Stimulated activated naive CD4-positive, alpha-beta T cell (primary cell): ENCODE results near the gene C15orf39.

ENCODE experiments used
- DNase-seq, 6 experiments: peaks; one replicate each; lab custom pipeline; 2025; lab: John Stamatoyannopoulos, UW

Gene C15orf39

DNA sequence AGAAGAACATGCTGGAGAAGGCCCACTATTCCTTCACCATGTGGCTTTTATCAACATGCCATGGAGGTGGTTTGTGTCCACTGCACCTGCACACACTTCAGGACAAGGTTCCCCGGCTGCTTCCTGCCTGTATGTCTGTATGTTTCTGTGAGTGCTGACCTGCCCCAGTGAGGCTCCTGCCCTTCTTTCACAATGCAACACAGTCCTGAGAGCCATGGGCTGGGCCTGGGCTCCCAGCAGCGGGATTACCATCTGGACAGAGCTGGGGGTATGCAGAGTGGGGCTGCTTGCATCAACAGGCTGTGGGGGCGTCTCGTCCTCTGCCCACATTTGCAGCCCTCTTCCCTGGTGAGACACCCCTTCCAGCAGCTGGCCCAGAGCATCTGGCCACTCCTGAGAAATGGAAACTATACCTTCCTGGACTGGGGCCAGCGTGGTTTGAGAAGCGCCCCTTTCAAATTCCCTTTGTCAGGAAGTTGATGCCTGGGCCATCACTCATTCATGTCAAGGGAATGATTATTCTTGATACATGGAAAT lies 29.3 kb upstream of the C15orf39 start:
- no peak for DNase-seq

- no peak for DNase-seq
These were observed 27.6 kb upstream of the C15orf39 start for GRCh38 chr15:75174102-75174501.

DNA sequence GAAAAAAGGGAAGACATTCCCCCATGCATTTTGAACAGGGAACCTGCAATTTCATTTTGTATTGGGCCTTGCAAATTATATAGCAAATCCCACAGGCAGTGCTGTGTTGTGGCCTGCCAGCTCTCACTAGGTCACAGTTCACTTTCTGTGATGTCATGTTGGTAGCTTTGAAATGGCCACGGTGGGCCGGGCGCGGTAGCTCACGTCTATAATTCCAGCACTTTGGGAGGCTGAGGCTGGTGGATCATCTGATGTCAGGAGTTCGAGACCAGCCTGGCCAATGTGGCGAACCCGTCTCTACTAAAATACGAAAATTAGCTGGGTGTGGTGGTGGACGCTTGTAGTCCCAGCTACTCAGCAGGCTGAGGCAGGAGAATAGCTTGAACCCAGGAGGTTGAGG lies 27.0 kb upstream of the C15orf39 start:
- no peak for DNase-seq

DNA sequence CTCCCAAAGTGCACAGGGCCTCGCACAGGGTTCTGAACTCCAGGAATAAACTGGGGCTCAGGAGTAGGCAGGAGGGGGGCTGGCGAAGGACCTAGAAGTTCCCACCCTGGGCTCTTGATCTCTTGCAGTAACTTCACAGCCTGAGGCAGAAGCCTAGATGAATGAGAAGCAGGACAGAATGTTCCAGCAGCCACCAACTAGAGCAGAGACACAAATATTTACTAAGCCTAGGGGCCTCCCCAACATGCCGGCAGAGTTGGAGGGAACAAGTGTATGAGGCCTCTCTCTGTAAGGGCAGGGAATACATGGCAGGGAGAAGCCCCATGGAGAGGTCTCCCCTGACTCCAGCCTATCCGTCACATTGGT lies 25.3 kb upstream of the C15orf39 start:
- no peak for DNase-seq

- no peak for DNase-seq
These were observed 24.2 kb upstream of the C15orf39 start for GRCh38 chr15:75177360-75178071.

GRCh38 chr15:75178171-75178937 lies 23.3 kb upstream of the C15orf39 start:
- DNase-seq: no peak

DNA sequence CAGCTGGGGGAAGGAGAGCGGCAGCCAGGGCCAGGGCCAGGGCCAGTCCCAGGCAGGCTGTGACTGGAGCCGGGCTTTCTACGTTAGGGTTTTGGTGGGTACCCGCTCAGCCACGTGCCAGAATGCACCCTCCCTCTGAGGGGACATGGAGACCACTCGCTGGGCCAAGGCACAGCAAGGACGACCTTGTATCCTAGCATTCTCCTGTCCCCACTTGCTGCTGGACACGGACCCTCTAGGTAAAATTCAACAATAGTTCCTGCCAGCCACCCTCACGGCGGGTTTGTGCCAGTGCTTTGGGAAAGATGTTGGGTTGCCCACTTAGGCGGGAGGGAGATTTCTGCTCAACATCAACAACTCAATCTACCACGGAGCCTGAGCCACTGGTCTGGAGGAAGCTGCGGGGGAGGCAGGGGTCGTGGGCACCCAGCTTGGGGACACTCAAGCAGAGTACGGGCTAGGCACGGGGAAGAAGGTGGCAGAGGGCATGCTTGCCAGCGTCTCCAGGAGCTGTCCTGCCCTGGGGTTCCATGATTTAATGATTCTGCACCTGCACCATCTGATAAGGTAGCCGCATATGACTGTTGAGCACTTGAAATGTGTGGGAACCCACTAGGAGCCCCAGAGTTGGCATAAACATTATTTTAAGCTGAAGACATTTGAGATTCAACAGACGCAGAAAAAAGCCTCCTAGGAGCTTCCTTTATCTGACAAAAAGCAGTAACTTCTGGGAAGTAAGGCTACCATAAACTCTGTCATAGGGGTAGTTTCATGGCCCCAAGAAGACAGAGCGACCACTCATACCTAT lies 22.5 kb upstream of the C15orf39 start:
- DNase-seq: no peak

DNA sequence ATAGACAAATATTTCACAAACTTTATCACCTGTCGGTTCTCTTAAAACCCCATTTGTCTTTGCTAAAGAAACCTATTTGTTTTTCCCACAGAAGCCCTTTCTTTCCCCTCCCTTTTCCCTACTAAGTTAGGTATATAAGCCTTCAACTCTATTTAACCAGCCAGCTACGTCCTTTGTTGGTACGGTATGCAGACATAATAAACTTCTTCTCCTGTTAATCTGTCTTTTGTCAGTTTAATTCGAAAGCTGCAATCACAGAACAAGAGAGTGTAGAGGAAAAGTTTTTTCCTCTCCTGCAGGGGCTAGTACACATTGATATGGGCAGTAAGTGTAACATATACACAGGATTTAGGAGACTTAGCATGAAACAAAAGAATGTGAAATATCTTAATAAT lies 21.9 kb upstream of the C15orf39 start:
- DNase-seq: no peak

DNA sequence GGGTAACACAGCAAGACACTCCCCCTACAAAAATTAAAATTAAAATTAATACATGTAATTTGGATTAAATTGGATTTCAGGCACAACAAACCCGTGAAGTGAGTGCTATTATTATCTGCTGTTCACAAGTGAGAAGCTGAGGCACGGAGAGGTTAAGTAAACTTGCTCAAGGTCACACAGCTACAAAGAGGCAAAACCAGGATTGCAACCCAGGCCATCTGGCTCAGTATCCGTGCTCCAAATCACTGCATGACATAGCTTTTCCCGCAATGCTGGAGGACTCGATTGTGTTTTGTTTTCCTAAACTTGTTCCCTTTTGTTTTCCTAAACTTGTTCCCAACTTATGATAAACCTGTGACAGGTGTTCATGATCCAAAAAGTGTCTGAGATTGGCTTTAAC lies 19.9 kb upstream of the C15orf39 start:
- no peak for DNase-seq

DNA sequence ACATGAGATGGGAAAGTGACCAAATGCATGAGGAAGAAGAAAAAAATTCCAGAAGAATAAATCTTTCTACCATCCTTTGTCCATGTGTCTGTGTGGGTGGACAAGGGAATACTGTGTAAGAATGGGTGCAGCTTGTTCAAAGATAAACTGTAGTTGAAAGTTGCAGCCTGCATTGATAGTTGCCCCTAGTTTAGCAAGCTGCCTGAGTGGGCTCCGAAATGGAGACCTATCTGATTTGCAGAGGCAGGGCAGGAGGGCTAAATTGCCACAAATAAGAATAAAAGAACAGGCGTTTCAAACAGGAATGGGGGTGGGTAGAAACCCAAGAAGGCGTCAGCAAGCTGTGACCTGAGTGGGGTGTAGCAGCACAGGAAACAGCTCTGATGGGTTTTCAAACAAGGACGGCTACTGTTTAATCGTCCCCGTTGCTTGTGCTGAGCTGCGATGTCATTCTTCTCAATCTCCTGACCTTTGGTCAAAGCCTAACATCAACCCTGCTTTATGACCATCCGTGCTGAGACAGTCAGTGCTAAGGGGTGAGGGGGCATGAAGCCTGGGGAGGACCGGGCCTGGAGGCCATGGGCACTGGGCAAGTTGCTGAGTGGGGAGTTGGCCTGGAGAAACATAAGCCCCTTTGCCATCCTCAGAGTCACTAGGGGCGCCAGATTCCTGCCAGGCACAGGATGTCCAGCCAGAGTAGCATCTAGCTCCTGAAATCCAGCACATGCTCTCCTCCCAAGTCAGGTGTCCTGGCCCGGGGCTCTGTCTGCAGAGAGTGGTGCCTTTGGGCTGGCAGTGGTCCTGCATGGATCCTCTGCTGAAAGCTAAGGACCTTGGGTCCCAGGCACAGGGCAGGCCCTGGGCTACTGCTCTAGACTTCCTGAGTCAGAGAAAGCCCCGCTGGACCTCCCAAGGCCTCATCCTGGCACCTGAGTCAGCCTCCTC lies 19.2 kb upstream of the C15orf39 start:
- no peak for DNase-seq

GRCh38 chr15:75185271-75186029 lies 16.2 kb upstream of the C15orf39 start:
- DNase-seq: no peak

- no peak for DNase-seq
These were observed 15.6 kb upstream of the C15orf39 start for GRCh38 chr15:75186044-75186443.

DNA sequence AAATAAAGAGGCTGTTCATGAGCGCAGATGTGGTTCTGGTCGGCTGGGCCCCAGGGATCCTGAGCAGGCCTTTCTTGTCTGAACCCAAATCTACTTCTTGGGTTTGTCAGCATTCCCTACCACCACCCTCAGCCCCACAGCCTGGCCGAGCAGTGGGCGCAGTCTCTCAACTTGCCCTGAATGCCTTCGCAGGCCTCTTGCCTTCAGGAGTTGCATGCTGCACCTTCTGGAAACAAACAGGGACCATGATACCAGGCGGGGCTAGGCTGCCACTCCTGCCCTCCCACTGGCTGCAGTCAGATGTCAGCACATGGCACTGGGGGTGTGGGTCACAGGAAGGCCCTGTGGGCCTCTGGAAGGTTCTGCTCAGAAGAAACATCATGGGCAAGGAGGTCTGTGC lies 13.2 kb upstream of the C15orf39 start:
- DNase-seq: no peak

DNA sequence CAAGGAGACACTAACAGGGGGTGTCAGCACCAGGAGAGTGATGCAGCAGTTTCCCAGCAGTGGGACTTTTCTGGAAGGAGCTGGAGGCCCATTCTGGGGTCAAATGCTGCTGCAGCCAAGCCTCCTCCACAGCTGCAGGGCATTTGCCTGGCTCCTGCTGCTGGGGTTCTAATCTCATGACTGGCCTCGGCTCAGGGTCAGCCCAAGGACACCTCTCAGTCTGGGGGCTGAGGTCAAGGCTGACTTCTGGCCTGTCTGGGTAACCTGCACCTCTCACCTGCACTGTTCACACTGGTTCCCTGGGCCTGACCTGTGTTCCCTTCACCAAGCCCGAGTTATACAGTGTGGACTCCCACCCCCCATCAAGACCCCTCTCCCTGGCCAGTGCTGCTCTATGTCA lies 10.4 kb upstream of the C15orf39 start:
- DNase-seq: no peak

GRCh38 chr15:75192307-75192706 lies 9.4 kb upstream of the C15orf39 start:
- DNase-seq: no peak

DNA sequence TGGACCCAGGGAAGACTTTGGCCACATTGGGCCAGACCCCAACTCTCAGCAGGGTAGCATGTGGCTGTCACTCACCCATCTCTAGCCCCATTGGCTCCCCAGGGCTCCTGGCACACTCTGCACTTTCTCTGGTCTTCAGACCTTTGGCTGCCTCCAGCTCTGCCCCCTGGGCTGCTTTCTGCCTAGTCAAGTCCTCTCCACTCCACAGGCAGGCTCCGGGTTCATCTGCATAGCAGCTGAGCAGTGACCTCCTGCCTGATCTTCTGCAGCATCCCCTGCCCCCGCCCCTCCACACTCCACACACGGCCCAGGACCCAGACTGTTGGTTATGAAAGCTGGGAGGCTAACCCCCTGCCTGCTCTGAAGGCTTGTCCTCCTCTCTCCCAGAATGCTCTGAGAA lies 8.4 kb upstream of the C15orf39 start:
- no peak for DNase-seq

- no peak for DNase-seq
These were observed 7.7 kb upstream of the C15orf39 start for GRCh38 chr15:75193976-75194375.

DNA sequence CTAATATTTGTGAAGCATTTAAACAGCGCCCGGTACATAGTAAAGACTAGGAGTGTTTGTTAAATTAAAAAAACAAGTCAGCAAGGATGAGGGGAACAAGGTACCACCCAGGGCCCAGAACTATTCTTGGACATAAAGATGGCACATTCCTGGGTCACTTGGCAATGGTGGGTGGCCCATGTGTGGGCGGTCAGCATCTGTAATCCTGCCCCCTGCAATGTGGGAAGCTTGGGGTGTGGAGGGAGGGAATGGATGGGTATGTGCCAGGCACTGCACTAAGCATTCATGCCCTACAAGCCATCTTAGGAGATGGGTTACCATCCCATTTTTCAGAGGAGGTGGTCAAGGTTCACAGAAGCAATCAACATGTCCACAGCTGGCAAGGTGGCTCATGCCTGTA lies 7.3 kb upstream of the C15orf39 start:
- no peak for DNase-seq

DNA sequence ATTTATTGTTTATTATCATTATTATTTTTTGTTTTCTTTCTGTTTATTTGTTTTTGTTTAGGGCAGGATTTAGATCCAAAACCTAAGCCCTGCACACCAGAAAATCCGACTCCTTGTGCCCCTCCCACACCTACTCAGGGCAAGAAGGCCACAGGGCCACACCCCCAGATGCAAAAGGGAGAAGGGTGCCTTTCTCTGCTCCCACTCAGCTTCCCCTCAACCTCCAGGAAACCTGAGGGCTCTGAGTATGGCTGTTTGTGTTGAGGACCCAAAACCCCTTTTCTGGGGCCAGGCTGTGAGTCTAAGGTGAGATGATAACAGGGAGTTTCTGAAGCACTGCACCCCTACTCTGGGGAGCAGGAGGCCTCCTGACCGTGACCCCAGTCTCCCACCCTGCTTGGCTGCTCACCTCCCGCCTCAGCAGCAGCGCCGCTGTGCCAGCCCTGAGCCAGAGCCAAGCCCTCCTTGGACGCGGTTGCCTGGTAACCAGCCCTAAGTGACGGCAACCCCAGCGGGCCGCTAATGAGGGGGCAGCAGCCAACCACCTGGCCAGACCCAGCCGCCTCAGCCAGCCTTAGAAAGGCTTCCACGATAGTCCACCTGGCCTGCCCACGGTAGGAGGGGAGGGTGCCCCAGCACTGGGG lies 6.4 kb upstream of the C15orf39 start:
- no peak for DNase-seq

GRCh38 chr15:75195766-75196241 lies 5.9 kb upstream of the C15orf39 start:
- no peak for DNase-seq
